Lung microvascular endothelial cell (primary cell): ENCODE results near the gene SRPK2. TPM values are rescaled to one million over a fixed set of nuclear protein-coding genes. Genes with fewer than 3 reads are reported as not detected.

Experiments used
- DNase-seq, 2 donors: peaks; one replicate each; pipeline versions ENCODE4 v3.0.0 to v3.0.0-alpha.2; 2010; ENCODE audit warnings: low read depth in 2 of 2
- total RNA-seq: library from RNA; depleted of rRNA; stranded (reverse); fragments of >200 nt; gene quantifications from 2 replicates; pipeline ENCODE4 v1.2.1, GENCODE V29; 2014

Gene SRPK2
- total RNA-seq, 1 donor from 2014 or later = 54.4 TPM

DNA sequence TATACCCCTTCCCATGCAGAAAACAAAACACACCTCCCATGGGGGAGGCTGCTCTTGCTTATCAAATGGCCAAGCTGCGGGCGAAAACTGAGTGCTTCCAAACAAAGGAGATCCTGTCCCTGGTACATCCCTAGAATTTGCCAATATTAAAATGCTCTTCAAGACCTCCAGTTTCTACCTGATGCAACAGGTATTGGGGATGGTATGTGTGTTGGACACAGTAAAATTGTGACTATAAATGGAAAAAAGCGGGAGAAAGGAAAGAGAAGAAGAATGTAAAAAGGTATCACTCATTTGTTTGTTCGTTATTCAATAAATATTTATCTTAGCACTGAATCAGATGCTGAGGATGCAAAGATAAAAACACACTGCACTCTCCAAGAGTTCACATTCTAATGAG is 250.8 kb downstream of the SRPK2 start:
- DNase-seq = no peak

DNA sequence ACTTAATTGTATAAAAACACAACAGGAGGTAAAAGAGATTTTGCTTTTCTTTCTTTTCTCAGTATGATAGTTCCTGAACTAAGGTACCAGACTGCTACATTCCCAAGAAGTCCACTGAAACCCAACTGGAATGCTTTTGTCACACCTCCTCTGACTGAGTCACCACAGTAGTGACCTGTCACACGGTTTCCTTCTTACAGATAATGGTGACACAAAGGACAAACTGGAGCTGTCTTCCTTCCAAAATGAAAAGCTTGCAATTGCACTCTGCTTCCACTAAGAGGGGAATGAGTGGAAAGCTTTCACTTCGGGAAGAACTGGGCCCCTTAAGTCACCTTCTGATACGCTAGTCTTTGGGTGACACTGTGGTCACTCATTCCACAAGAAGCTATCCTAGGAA is 252.5 kb downstream of the SRPK2 start:
- DNase-seq = peak in 1 of 2 donors; percentile 14

DNA sequence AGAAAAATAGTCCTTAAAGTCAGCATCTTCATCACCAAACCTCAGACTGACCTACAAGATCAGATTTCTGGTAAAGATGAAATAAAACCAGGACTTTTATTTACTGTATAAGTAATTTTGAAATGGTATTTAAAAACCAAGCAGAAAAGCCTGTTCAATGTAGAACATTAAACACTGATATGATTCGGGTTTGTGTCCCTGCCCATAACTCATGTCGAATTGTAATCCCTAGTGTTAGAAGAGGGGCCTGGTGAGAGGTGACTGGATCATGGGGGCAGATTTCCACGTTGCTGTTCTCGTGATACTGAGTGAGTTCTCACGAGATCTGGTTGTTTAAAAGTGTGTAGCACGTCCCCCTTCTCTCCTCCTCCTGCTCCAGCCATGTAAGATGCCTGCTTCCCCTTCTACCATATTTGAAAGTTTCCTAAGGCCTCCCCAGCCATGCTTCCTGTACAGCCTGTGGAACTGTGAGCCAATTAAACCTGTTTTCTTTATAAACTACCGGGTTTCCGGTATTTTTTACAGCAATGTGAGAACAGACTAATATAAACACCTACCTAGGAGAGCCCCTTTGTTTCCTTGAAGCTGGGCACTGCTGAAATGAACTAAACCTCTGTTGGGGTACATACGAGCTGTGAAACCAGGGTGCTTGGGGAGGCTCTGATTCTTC is 254.6 kb downstream of the SRPK2 start:
- peak; percentile 19 to 62 for DNase-seq

DNA sequence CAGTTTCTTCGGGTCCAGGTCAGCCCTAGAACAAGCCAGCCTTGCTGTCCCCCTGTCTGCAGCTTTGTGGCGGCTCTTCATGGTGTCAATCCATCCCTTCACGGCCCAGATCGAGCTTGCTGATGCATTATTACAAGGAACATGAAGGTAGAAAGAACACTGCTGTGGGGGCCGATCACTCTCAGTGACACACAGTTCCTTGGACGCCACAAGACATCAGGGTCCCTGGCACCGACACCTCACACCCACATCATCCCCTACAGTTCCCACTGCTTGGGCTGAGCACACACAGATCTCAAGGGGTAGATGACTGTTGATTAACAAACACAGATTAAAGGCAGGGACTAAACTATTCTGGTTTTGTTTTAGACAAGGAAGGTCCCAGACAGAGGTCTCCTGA is 255.4 kb downstream of the SRPK2 start:
- DNase-seq = no peak

DNA sequence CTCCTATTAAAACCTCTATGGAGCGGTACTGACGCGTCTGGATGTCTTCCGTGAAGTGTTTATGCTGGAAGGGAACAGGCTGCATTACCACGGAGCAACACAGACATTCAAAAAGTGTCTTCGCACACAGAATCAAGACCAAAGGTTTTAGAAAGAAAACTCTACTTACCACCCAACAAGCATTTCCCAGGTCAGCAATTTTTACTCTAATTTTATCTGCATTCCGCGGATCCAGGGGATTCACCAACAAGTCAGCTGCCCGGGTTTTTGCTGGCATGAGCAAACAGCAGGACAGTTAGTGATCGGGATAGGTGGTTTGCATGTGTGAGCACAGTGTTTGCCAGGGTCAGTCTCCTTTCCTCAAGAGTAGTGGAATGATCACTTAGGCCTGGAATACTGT is 255.9 kb downstream of the SRPK2 start:
- DNase-seq = no peak

DNA sequence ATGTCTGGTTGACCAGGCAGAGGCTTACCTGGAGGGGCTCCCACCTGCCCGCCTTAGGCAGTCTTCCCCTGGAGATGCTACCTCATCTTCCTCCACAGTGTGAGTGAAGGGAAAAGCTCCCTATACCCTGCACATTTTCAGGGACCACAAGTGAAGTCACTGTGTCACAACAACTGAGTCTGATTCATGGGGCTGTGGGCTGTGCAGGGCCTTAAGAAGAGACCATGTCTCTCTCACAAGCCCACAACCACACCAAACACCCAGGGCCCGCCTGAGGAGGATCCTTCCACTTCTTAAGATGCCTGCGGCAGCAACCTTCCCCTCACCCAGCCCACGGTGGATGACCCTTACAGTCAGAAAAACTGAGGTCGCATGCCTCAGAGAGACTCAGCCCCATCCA is 256.4 kb downstream of the SRPK2 start:
- DNase-seq = no peak

DNA sequence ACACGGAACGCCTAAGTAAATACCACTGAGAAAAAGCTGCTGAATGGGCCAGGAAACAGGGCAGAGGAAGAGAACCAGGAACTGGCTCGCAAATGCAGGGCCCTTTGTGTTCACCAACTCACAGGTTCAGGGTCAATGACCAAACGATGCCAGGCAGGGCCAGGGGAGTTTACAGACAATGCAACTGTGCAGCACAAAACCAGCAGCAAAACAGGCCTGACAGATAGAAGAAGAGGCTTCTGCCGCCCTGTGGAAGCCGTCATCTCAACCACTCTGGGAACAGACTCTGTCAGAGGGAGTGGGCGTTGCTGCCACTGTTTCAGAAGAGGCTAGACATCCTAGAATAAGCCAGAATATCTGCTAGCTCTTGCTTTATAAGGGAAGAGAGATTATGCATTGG is 256.8 kb downstream of the SRPK2 start:
- peak in 1 of 2 donors; percentile 65 for DNase-seq

DNA sequence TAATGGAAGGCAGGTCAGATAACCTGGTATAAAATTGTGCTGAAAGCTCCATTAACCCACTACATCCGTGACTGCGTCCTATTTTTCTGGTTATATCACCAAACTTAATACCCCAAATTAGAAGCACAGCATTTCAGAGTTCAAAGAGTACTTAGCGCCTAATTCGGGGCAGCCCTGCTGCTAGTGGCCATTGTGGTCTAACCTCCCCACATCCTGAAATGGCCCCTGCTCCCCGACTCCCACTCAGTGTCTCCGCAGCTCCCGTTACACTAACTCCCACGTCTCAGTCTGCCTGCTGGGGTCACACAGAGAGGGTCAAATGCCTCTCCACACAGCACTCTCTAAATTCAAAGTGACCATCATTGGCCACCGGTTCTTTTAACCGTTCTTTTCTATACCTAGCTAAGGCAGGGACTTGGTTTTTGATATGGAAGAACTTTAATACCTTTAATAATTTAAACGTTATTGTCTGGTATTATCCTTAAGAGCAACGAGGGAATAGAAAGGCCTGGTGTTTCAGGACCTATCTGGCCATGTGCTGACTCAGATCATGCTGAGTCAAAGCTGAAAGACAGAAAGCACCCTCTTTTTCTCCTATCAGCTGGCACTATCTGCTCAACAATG is 257.6 kb downstream of the SRPK2 start:
- peak in 1 of 2 donors; percentile 11 for DNase-seq

DNA sequence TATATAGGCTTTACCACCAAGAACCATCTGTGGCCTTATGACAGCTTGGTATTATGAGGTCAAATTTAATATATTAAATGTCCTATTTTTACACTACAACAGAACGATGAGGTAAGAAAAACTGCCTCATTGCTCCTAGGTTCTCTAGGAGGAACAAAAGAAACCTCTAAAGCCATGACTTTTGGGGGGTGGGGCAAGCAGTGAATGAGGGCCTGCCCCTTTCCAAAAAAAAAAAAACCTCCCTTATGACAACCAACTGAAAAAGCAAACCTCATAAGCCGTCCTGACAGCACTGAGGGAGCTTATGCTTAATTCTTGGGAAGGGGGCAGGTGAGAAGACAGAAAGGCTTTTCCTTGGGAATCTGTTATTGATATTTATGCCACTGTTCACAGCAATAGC is 258.1 kb downstream of the SRPK2 start:
- DNase-seq = no peak

DNA sequence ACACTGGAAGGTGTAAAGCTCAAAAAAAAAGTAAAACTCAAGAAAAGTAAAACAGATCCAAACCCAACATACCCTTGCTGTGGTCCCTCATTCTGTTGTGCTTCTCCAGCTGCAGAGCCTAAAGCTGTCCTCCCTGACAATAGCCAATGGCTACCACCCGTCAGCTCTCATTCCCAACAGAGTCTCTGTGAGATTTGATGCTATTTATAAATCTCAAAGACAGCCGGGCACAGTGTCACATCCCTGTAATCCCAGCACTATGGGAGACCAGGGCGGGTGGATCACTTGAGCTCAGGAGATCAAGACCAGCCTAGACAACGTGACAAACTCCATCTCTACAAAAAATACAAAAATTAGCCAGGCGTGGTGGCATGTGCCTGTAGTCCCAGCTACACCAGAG is 258.7 kb downstream of the SRPK2 start:
- no peak for DNase-seq

DNA sequence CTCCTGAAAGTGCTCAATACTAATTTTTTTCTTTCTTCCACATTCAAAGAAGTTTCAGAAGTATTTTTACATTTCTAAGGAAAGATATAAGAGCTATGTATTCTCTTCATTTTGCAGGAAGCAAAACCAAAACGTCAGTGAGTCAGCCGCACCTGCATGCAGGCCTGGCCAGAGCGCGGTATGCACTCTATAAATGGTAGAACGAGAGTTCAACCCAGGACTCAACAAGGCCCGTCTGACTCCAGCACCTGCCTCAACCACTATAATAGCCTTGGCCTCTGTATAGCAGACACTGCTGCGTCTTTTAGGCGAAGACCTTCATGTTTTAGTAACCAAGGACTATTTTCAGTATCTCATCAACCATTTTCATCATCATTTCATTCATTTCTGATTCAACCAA is 261.5 kb downstream of the SRPK2 start:
- peak in 1 of 2 donors; percentile 5 for DNase-seq

DNA sequence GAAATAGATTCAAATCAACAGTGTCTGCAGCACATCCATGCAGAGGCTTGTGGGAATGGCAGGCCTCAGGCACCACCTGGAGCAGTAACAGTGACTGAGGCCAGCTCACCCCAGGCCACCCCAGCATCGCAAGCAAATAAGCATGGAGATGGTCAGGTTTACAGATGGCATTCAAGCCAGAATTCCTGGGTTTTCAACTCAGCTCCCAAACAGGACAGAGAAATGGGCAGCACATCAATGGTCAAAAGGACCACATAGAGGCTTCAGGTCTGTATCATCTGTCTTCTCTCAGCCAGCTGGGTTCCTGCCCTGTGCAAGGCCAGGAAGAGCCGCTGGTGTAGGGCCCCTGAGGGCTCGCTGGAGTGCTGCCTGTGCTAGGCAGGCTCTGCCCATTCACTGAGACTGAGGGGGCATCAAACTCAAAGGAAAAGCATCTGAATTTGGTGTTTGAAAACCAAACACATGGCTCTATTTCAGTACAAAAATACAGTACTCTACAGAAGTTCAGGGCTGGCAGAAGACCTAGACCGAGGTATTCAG is 262.2 kb downstream of the SRPK2 start:
- DNase-seq = no peak

DNA sequence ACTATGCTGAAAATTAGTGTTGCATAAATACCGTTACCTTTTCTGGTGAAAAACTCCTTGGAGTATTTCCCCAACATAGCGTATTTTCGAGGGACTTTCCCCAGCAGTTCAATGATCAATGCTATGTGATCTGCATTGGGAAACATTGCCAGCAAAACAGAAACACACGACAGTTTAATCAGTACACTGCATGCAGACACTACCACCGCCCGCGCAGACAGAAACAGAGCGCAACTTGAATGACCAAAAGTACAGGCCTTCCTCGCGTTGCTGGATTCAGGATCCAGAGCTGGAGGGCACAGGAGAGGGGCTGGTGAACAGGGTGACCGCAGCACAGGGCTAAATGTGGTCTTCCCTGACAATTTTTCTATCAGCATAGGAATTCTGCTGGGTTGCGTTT is 263.0 kb downstream of the SRPK2 start:
- DNase-seq = no peak

DNA sequence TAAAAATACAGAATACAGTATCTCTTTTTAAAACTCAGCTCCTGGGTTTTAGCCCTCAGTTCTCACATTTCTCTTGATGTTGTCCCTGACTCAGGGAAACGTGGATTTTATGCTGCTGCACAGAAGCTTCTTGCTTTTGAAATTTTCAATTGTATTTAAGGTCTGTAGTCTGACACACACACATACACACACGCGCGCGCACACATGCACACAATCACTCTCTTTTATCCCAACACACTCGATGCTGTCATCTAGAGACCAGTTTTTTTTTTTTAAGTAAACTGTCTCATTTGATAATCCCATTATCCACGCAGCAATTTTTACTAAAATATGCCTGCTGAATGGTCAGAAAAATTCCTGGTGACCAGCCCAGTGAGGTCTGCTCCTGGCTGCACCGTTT is 266.1 kb downstream of the SRPK2 start:
- DNase-seq = no peak

DNA sequence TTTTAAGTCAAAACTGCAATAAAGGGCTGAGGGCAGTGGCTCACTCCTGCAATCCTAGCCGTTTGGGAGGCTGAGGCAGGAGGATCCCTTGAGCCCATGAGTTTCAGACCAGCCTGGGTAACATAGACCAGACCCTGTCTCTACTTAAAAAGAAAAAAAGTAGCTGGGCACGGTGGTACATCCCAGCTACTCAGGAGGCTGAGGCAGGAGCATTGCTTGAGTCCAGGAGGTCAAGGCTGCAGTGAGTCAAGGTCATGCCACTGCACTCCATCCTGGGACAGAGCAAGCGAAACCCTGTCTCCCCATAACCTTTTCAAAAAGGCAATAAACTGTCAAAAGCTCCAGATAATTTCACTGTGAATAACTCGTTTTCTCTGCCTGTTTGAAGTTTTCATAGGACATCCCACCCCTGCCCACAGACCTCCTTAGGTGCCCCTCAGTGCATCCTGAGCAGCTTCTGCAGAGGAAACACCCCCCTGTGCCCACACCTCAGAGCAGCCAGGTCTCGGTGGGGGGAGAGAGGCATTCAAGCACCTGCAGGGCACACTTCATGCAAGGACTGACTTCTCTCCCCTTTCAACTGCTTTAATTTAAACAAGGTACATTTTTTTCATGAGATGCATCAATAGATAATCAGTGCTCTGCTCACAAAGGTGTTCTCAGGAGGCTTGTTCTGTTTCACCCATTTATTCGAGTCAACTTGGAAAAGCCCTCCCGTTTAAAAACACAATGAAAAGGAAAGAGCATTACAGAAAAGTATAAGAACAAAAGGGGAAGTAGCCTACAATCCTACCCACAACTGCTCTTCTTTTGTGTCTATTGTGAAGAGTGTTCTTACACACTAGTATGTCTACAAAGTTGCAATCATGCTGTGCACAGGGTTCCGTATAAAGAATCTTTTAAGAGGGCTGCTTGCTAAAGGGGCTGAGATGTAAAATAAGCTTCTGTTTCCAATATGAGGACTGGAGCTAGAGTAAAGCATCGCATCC is 269.8 kb downstream of the SRPK2 start:
- no peak for DNase-seq

DNA sequence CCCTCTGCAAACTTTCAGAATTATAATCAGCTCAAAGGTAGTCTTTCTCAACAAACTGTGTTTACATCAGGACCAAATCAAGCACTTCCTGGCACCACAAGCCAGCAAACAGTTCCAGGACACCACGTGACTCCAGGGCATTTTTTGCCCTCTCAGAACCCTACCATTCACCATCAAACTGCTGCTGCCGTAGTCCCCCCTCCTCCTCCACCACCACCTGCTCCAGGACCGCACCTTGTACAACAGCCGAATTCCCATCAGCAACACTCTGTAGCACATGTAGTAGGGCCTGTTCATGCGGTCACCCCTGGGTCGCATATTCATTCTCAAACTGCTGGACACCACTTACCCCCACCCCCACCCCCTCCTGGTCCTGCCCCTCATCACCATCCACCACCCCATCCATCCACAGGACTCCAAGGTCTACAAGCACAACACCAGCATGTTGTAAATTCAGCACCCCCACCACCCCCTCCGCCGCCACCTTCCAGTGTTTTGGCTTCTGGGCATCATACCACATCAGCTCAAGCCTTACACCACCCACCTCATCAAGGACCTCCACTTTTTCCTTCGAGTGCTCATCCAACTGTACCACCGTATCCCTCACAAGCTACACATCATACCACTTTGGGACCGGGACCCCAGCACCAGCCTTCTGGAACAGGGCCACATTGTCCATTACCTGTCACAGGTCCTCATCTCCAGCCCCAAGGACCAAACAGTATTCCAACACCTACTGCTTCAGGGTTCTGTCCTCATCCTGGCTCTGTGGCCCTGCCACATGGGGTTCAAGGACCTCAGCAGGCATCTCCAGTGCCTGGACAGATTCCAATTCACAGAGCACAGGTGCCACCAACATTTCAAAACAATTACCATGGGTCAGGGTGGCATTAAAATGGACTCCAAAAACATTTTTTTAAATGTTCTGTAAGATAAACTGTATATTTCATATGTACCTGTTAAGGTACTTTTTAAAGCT is 276.0 kb downstream of the SRPK2 start:
- DNase-seq = no peak

DNA sequence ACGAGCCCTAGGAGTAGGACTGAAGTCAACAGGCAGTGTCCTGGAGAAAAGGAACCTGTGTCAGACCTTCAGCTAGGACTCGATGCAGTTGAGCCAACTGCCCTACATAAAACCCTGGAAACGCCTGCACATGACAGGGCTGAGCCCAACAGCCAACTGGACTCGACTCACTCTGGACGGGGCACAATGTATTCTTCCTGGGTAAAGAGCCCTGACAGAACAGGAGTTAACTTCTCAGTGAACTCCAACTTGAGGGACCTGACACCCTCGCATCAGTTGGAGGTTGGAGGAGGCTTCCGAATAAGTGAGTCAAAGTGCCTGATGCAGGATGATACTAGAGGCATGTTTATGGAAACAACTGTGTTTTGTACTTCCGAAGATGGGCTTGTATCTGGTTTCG is 281.3 kb downstream of the SRPK2 start:
- no peak for DNase-seq

DNA sequence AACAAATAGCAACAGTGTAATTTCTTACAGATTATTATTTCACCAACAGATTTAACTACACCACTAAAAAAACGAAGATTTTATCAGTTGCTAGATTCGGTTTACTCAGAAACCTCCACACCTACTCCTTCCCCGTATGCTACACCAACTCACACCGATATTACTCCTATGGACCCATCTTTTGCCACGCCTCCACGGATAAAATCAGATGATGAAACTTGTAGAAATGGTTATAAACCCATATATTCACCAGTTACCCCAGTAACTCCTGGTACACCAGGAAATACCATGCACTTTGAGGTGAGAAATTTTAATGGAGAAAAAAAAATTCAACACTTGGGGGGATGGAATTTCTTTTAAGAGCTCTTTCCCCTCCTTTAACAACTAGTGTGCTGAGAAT is 282.2 kb downstream of the SRPK2 start:
- DNase-seq = no peak

DNA sequence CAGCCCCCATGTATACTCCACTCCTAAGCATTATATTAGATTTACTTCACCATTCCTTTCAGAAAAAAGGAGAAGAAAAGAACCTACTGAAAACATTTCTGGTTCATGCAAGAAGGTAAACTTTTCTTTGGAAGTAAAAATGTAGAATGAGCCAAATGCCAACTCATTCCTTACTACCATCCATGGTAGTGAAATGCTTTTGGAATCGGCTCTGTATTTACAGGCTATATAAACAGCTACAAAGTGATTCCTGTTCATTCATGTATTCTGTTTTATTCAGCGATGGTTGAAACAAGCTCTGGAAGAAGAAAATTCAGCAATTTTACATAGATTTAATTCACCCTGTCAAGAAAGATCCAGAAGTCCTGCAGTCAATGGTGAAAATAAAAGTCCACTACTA is 283.1 kb downstream of the SRPK2 start:
- DNase-seq = no peak

DNA sequence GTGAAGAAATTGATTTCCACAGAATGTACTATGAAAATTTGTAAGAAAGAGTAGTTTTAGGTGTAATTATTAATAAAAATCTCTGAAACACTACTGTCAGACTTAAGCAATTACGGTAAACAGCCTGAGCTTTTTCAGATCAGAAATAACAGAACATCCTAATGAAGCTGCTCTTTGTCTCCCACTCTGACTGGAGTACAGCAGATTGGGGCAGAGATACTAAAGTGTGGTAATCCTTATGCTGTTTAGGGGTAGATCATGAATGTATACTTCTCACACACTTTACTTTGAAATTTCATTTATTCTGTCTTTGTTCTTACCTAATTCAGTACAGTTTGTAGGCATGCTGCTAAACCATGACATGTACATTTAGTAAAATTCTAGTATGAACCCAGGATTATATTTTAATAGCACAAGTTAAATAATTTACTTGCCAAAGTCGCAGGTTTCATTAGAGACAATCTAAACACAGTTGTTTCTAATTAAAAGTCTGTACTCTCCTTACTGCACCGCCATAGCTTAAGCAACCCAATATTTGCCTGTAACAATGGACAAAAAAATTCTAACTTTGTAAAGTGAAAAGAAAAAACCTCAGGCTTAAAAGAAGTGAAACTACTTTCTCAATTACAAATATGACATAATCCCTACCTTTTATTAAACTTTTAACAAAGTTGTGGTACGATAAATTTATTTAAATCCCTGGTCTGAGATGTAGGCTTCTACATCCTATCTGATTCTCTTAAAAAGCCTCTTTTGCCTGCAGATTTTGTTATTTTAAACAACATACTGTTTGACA is 286.0 kb downstream of the SRPK2 start:
- DNase-seq = no peak
